Osteoblast (primary cell): ENCODE data around the gene WNT6. TPM values are rescaled to one million over a fixed set of nuclear protein-coding genes. Genes with fewer than 3 reads are reported as not detected.

ENCODE experiments used
- DNase-seq: peaks from one replicate; pipeline ENCODE4 v3.0.0; 2011; ENCODE audit warnings: low spot score, mixed read lengths; ENCODE audit not compliant: insufficient read length; ENCODE audit errors: missing footprints
- H2AFZ ChIP-seq: 2 replicates; pipeline ENCODE4 v1.6.0; 2011; ENCODE audit warnings: mild to moderate bottlenecking, low read length
- H3K27ac ChIP-seq: 2 replicates; pipeline ENCODE4 v1.5.1; 2011; ENCODE audit warnings: mild to moderate bottlenecking, low read depth, low read length, moderate library complexity
- H3K27me3 ChIP-seq: 2 replicates; pipeline ENCODE4 v1.6.0; 2012; ENCODE audit warnings: mild to moderate bottlenecking, control low read depth, inconsistent platforms, low read length, moderate library complexity; ENCODE audit not compliant: insufficient read depth
- H3K36me3 ChIP-seq: 2 replicates; pipeline ENCODE4 v1.5.1; 2011; ENCODE audit warnings: mild to moderate bottlenecking, low read length, control low read depth, moderate library complexity; ENCODE audit not compliant: insufficient read depth
- H3K4me1 ChIP-seq: 2 replicates; pipeline ENCODE4 v1.5.1; 2011; ENCODE audit warnings: mild to moderate bottlenecking, low read length, control low read depth, moderate library complexity; ENCODE audit not compliant: insufficient read depth
- H3K4me2 ChIP-seq: 2 replicates; pipeline ENCODE4 v1.6.0; 2011; ENCODE audit warnings: mild to moderate bottlenecking, low read length; ENCODE audit not compliant: insufficient read depth
- H3K4me3 ChIP-seq: fragments of 200-600 bp; sonication (generic); 3 replicates; pipeline ENCODE4 v1.5.1; 2012; ENCODE audit warnings: mild to moderate bottlenecking, low read length, inconsistent platforms; ENCODE audit not compliant: insufficient read depth
- H3K79me2 ChIP-seq: 2 replicates; pipeline ENCODE4 v1.6.0; 2012; ENCODE audit warnings: mild to moderate bottlenecking, low read length, control low read depth, inconsistent platforms; ENCODE audit not compliant: insufficient read depth
- H3K9me3 ChIP-seq: 2 replicates; pipeline ENCODE4 v1.5.1; 2011; ENCODE audit warnings: low read depth, low read length, control low read depth
- H4K20me1 ChIP-seq: 2 replicates; pipeline ENCODE4 v1.6.0; 2012; ENCODE audit warnings: mild to moderate bottlenecking, low read length, control low read depth; ENCODE audit not compliant: insufficient read depth
- CTCF ChIP-seq: IDR thresholded peaks from 2 replicates; pipeline ENCODE4 v1.5.1; 2011; ENCODE audit warnings: mild to moderate bottlenecking, low read depth, low read length, moderate library complexity; ENCODE audit errors: extremely low read depth
- total RNA-seq: library from RNA; depleted of rRNA; stranded (reverse); fragments of >200 nt; gene quantifications from 2 replicates; pipeline ENCODE4 v1.2.3, GENCODE V29; 2012

The WNT6 gene
- total RNA-seq, 1 donor: not detected

- Histone ChIP-seq H3K79me2 (no peaks in the 10 kb centered on the region), H2AFZ (no peak overlapping the region), H4K20me1 (peaks cover under 1% of the 10 kb centered on the region), H3K36me3 (no peaks in the 10 kb centered on the region), H3K4me1 (no peaks in the 10 kb centered on the region), H3K27ac (no peak overlapping the region), H3K4me3 (no peak overlapping the region), H3K4me2 (no peak overlapping the region), H3K9me3 (no peaks in the 10 kb centered on the region), H3K27me3 (peaks cover 85% of the 10 kb centered on the region)
- TF ChIP-seq CTCF: no peak
- no peak for DNase-seq
Observed at GRCh38 chr2:218870984-218871344, 11.4 kb downstream of the WNT6 start.

GRCh38 chr2:218871345-218872302 is 12.0 kb downstream of the WNT6 start:
- no peaks in the 10 kb centered on the region for H3K79me2 ChIP-seq
- no peak for TF ChIP-seq CTCF
- H4K20me1 ChIP-seq: peaks cover 5% of the 10 kb centered on the region
- H3K4me1 ChIP-seq: no peaks in the 10 kb centered on the region
- H3K27ac ChIP-seq: no peak overlapping the region
- no peak overlapping the region for H3K4me3 ChIP-seq
- H3K27me3 ChIP-seq: peaks cover 90% of the 10 kb centered on the region
- H3K36me3 ChIP-seq: no peaks in the 10 kb centered on the region
- H3K4me2 ChIP-seq: no peak overlapping the region
- DNase-seq: no peak
- no peaks in the 10 kb centered on the region for H3K9me3 ChIP-seq
- H2AFZ ChIP-seq: no peak overlapping the region

- no peak overlapping the region for H3K27ac ChIP-seq
- no peak overlapping the region for H3K4me3 ChIP-seq
- no peak overlapping the region for H3K4me2 ChIP-seq
- no peaks in the 10 kb centered on the region for H3K4me1 ChIP-seq
- H3K9me3 ChIP-seq: no peaks in the 10 kb centered on the region
- no peak overlapping the region for H2AFZ ChIP-seq
- no peaks in the 10 kb centered on the region for H3K36me3 ChIP-seq
- H3K79me2 ChIP-seq: no peaks in the 10 kb centered on the region
- peaks cover 91% of the 10 kb centered on the region for H3K27me3 ChIP-seq
- peaks cover 11% of the 10 kb centered on the region for H4K20me1 ChIP-seq
- no peak for DNase-seq
- TF ChIP-seq CTCF: no peak
Observed at GRCh38 chr2:218872645-218873358, 13.2 kb downstream of the WNT6 start.
